ENCODE data around the gene FHDC1. TPM values are rescaled to one million over a fixed set of nuclear protein-coding genes. Genes with fewer than 3 reads are reported as not detected.

FHDC1 gene, protein sequence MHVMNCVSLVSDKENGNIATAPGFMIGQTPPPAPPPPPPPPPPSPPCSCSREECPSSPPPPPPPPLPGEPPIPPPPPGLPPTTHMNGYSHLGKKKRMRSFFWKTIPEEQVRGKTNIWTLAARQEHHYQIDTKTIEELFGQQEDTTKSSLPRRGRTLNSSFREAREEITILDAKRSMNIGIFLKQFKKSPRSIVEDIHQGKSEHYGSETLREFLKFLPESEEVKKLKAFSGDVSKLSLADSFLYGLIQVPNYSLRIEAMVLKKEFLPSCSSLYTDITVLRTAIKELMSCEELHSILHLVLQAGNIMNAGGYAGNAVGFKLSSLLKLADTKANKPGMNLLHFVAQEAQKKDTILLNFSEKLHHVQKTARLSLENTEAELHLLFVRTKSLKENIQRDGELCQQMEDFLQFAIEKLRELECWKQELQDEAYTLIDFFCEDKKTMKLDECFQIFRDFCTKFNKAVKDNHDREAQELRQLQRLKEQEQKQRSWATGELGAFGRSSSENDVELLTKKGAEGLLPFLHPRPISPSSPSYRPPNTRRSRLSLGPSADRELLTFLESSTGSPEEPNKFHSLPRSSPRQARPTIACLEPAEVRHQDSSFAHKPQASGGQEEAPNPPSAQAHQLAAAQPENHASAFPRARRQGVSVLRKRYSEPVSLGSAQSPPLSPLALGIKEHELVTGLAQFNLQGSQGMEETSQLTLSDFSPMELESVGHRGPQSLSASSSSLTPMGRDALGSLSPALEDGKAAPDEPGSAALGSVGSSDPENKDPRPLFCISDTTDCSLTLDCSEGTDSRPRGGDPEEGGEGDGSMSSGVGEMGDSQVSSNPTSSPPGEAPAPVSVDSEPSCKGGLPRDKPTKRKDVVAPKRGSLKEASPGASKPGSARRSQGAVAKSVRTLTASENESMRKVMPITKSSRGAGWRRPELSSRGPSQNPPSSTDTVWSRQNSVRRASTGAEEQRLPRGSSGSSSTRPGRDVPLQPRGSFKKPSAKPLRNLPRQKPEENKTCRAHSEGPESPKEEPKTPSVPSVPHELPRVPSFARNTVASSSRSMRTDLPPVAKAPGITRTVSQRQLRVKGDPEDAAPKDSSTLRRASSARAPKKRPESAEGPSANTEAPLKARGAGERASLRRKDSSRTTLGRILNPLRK
- 0.49 and 2.2 TPM in 2 replicates for total RNA-seq

GRCh38 chr4:152935631-152936445, at the start of gene FHDC1:
Gene FHDC1, plus strand, starts transcription at chr4:152936323. Its CDS starts 6,735 bp downstream, at chr4:152943058.

Other genes with a start within 250 kb of the FHDC1 start
- gene TIGD4, start 156.6 kb upstream of the FHDC1 start, total RNA-seq, result under 0.01 TPM in 1 of 2 replicates, not detected in the other
- gene ARFIP1, start 156.4 kb upstream of the FHDC1 start, total RNA-seq, result 17.8 and 21.2 TPM in 2 replicates